Thoracic aorta (tissue), 2 donors: Measurements from ENCODE around the gene BORA. TPM values are rescaled to one million over a fixed set of nuclear protein-coding genes. Genes with fewer than 3 reads are reported as not detected.

Experiments
- ATAC-seq: fragments of 150-250 bp; one replicate; pipeline ENCODE4 v1.8.0; 2017; ENCODE audit warnings: low read depth; ENCODE audit not compliant: insufficient number of reproducible peaks, low FRiP score
- DNase-seq: peaks from one replicate; pipeline ENCODE4 v3.0.0-alpha.2; 2020; ENCODE audit warnings: low spot score
- H3K27ac ChIP-seq, 2 donors: fragments of 200-600 bp; sonication (generic); 1 replicate in 1 of 2; 2 replicates in 1 of 2; pipeline ENCODE4 v1.5.1; 2016; ENCODE audit warnings: mild to moderate bottlenecking in 2 of 2, moderate library complexity in 2 of 2
- H3K27me3 ChIP-seq: fragments of 200-600 bp; sonication (generic); replicated peaks from 2 replicates; pipeline ENCODE4 v1.6.0; 2016; ENCODE audit warnings: mild to moderate bottlenecking; ENCODE audit not compliant: insufficient read depth
- H3K36me3 ChIP-seq: fragments of 200-600 bp; sonication (generic); one replicate; pipeline ENCODE4 v1.5.1; 2016
- H3K4me1 ChIP-seq, 2 donors: fragments of 200-600 bp; sonication (generic); 1 replicate in 1 of 2; 2 replicates in 1 of 2; pipeline versions ENCODE4 v1.5.1 to v1.6.0; 2016; ENCODE audit warnings: low read depth in 2 of 2, mild to moderate bottlenecking in 1 of 2; ENCODE audit not compliant: control insufficient read depth in 1 of 2
- H3K4me3 ChIP-seq: fragments of 200-600 bp; sonication (generic); 2 replicates; pipeline ENCODE4 v1.5.1; 2016; ENCODE audit warnings: mild to moderate bottlenecking
- H3K9me3 ChIP-seq: fragments of 200-600 bp; sonication (generic); 2 replicates; pipeline ENCODE4 v1.5.1; 2016
- CTCF ChIP-seq: fragments of 200-600 bp; sonication (generic); IDR thresholded peaks from one replicate; pipeline ENCODE4 v1.5.1; 2019; ENCODE audit warnings: antibody characterized with exemption
- total RNA-seq, 2 donors: library from RNA; depleted of rRNA; stranded (reverse); fragments of >200 nt; gene quantifications; one replicate each; pipeline versions ENCODE4 v1.1.0 to v1.2.3, GENCODE V29; 2016

BORA gene
- total RNA-seq, 2 donors from 2014 or later, result 2.6 to 9.9 TPM

- Histone ChIP-seq H3K9me3 (no peaks in the 10 kb centered on the region), H3K36me3 (no peaks in the 10 kb centered on the region), H3K4me1 (no peaks in the 10 kb centered on the region), H3K4me3 (no peak overlapping the region), H3K27ac (no peak overlapping the region), H3K27me3 (no peaks in the 10 kb centered on the region)
- no peak for TF ChIP-seq CTCF
- no peak for ATAC-seq
- DNase-seq, result no peak
These were observed 34.7 kb upstream of the BORA start for GRCh38 chr13:72692884-72693514.

- no peaks in the 10 kb centered on the region for H3K27me3 ChIP-seq
- DNase-seq (no peak), ATAC-seq (no peak)
- H3K9me3 ChIP-seq, result no peaks in the 10 kb centered on the region
- no peak overlapping the region for H3K4me3 ChIP-seq
- H3K27ac ChIP-seq, result no peak overlapping the region
- no peaks in the 10 kb centered on the region for H3K4me1 ChIP-seq
- TF ChIP-seq CTCF, result no peak
- H3K36me3 ChIP-seq, result no peaks in the 10 kb centered on the region
These were observed 33.9 kb upstream of the BORA start for GRCh38 chr13:72693832-72694231.

GRCh38 chr13:72694314-72694713 is 33.4 kb upstream of the BORA start:
- no peak overlapping the region for H3K27ac ChIP-seq
- ATAC-seq, result no peak
- TF ChIP-seq CTCF, result no peak

GRCh38 chr13:72696579-72696978 is 31.1 kb upstream of the BORA start:
- Histone ChIP-seq H3K27me3 (no peaks in the 10 kb centered on the region), H3K4me1 (no peaks in the 10 kb centered on the region), H3K27ac (no peak overlapping the region), H3K36me3 (no peaks in the 10 kb centered on the region), H3K4me3 (no peak overlapping the region), H3K9me3 (no peaks in the 10 kb centered on the region)
- ATAC-seq, result no peak
- TF ChIP-seq CTCF, result peak; percentile 31
- DNase-seq, result no peak

More at GRCh38 chr13:72694314-72694713, 33.4 kb upstream of the BORA start:
- no peaks in the 10 kb centered on the region for H3K9me3 ChIP-seq
- H3K36me3 ChIP-seq, result no peaks in the 10 kb centered on the region
- H3K27me3 ChIP-seq, result no peaks in the 10 kb centered on the region
- no peaks in the 10 kb centered on the region for H3K4me1 ChIP-seq
- no peak overlapping the region for H3K4me3 ChIP-seq
- no peak for DNase-seq

- Histone ChIP-seq H3K4me1 (no peaks in the 10 kb centered on the region), H3K27me3 (no peaks in the 10 kb centered on the region), H3K4me3 (no peak overlapping the region), H3K27ac (no peak overlapping the region), H3K9me3 (no peaks in the 10 kb centered on the region), H3K36me3 (no peaks in the 10 kb centered on the region)
- DNase-seq (no peak), ATAC-seq (no peak)
- no peak for TF ChIP-seq CTCF
These were observed 29.6 kb upstream of the BORA start for GRCh38 chr13:72698164-72698563.
